Mesendoderm (in vitro differentiated cells): ENCODE data around the gene IMP3.
A peak's percentile ranks its signal among the peaks of the same experiment; 100 is the strongest.

Experiments
- DNase-seq: peaks from one replicate; pipeline ENCODE4 v3.0.0; 2013
- H2AK5ac ChIP-seq: 2 replicates; pipeline ENCODE4 v1.6.1; 2013; ENCODE audit warnings: low read length, inconsistent platforms
- H2BK120ac ChIP-seq: 2 replicates; pipeline ENCODE4 v1.6.1; 2013; ENCODE audit warnings: low read depth, mild to moderate bottlenecking, low read length, moderate library complexity, mixed read lengths
- H2BK15ac ChIP-seq: replicated peaks from 2 replicates; pipeline ENCODE4 v1.6.1; 2013; ENCODE audit warnings: low read depth, mild to moderate bottlenecking, moderate library complexity
- H2BK5ac ChIP-seq: 2 replicates; pipeline ENCODE4 v1.6.1; 2013; ENCODE audit warnings: low read length, inconsistent platforms
- H3K18ac ChIP-seq: 2 replicates; pipeline ENCODE4 v1.6.1; 2013; ENCODE audit warnings: mild to moderate bottlenecking, low read length, mixed read lengths
- H3K23ac ChIP-seq: one replicate; pipeline ENCODE4 v1.6.1; 2013; ENCODE audit warnings: low read length
- H3K27ac ChIP-seq: 2 replicates; pipeline ENCODE4 v1.5.1; 2013; ENCODE audit warnings: low read depth, mild to moderate bottlenecking, inconsistent platforms, low read length, moderate library complexity
- H3K27me3 ChIP-seq: 2 replicates; pipeline ENCODE4 v1.6.1; 2013; ENCODE audit warnings: low read length, control low read depth, mild to moderate bottlenecking, inconsistent platforms; ENCODE audit not compliant: insufficient read depth, poor library complexity
- H3K36me3 ChIP-seq: 2 replicates; pipeline ENCODE4 v1.6.1; 2013; ENCODE audit warnings: low read length, inconsistent platforms; ENCODE audit not compliant: control insufficient read depth, insufficient read depth
- H3K4ac ChIP-seq: one replicate; pipeline ENCODE4 v1.6.1; 2013; ENCODE audit warnings: low read depth, mild to moderate bottlenecking, low read length, moderate library complexity
- H3K4me1 ChIP-seq: 2 replicates; pipeline ENCODE4 v1.6.1; 2013; ENCODE audit warnings: low read depth, low read length, inconsistent platforms; ENCODE audit not compliant: control insufficient read depth
- H3K4me2 ChIP-seq: 2 replicates; pipeline ENCODE4 v1.6.1; 2013; ENCODE audit warnings: low read length
- H3K4me3 ChIP-seq: 2 replicates; pipeline ENCODE4 v1.5.1; 2013; ENCODE audit warnings: mild to moderate bottlenecking, low read length
- H3K56ac ChIP-seq: one replicate; pipeline ENCODE4 v1.6.1; 2013; ENCODE audit warnings: low read length
- H3K79me1 ChIP-seq: 2 replicates; pipeline ENCODE4 v1.6.1; 2013; ENCODE audit warnings: low read length, inconsistent platforms
- H3K79me2 ChIP-seq: 2 replicates; pipeline ENCODE4 v1.6.1; 2013; ENCODE audit warnings: mild to moderate bottlenecking, low read length; ENCODE audit not compliant: control insufficient read depth, insufficient read depth
- H3K9ac ChIP-seq: 2 replicates; pipeline ENCODE4 v1.6.1; 2013; ENCODE audit warnings: low read length, inconsistent platforms
- H4K5ac ChIP-seq: one replicate; pipeline ENCODE4 v1.6.1; 2013; ENCODE audit warnings: low read length
- H4K8ac ChIP-seq: one replicate; pipeline ENCODE4 v1.6.1; 2013; ENCODE audit warnings: low read depth, mild to moderate bottlenecking, control low read depth, low read length, moderate library complexity
- WGBS: extraction: QIAGEN DNeasy Blood & Tissue Kit; methylation state at CpG from one replicate; pipeline ENCODE4 v1.1.7; 2013; ENCODE audit warnings: low lambda C conversion rate, missing lambda C conversion rate; ENCODE audit not compliant: insufficient coverage; ENCODE audit errors: extremely low coverage; 5-methylcytosine and 5-hydroxymethylcytosine counted together

The IMP3 gene

DNA sequence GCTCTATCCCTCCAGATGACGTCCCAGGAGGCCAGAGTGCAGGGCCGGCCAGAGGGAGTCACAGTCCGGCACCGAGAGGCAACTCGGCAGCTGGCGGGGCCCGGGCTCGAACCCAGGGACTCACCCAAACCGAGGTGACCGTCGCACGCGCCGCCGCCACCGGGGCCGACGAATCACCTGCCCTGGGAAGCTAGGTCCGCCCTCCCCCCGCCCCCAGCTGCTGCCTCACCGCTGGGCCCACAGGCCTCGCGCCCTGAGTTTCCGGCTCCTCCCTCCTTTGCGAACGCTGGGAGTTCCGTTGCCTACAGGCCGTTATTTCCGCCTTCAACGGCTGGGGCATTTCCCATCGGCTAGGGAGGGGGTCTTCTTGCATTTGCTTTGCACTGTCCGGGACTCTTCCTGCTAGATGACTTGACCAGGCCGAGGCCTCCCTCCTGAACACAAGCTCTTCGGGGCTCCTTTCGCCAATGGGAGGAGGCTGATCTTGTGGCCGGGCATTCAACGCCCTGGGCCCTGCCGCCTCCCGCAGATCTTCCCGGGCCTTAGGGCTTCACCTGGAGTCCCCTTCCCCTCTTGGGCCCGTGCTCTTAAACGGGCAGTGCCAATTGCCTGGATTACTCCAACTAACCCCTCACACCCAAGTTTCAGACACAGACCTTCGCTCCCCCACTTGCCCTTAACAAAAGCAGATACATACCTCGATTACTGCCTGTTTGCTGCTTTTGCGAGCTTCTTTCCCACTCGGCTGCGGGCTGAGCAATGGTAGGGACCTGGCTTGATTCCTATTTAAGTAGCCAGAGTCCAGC lies 14.3 kb downstream of the IMP3 start, which contains the start of gene SNUPN:
Gene SNUPN, minus strand, starts transcription at position 184 of the 806 bp plus-strand sequence. CDS start 4,674 bp downstream, outside the sequence.
- Histone ChIP-seq H3K4ac (peak within 1 kb of the TSS; percentile 86), H3K27ac (peak within 1 kb of the TSS; percentile 99), H3K4me3 (peak within 1 kb of the TSS; percentile 93), H3K4me2 (peak within 1 kb of the TSS; percentile 82), H3K56ac (peak within 1 kb of the TSS; percentile 99), H3K79me2 (no peaks in the 10 kb centered on the region), H3K23ac (no peak within 1 kb of the TSS), H3K18ac (peak within 1 kb of the TSS; percentile 86), H2BK120ac (no peak within 1 kb of the TSS), H3K9ac (peak within 1 kb of the TSS; percentile 99), H2BK5ac (peak within 1 kb of the TSS; percentile 92), H4K5ac (no peak within 1 kb of the TSS), H2BK15ac (no peak within 1 kb of the TSS), H4K8ac (peak within 1 kb of the TSS; percentile 69), H3K4me1 (peaks cover 2% of the 10 kb centered on the region), H3K36me3 (peaks cover under 1% of the 10 kb centered on the region), H2AK5ac (peak within 1 kb of the TSS; percentile 69), H3K27me3 (no peaks in the 10 kb centered on the region), H3K79me1 (no peaks in the 10 kb centered on the region)
- peak; percentile 98 for DNase-seq
- WGBS: no CpG with 5 or more reads among the region's 47 CpGs

DNA sequence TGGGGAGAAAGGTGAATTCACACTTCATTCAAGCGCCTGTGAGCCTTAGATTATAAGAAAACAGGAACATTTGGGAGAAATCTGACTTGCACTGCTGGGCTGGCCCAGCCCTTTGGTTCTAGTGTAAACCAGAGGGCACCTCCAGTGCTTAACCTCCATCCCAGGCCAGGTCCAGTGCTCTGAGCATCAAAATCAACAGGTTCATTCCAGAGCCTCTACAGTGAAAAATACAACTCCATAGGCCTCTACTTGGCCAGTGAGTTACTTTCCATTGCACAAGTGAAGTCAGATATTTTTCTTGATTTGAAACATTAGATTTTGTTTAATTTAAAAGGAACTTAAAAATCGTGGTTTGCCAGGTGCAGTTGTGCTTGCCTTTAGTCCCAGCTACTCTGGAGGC lies 17.5 kb downstream of the IMP3 start:
- Histone ChIP-seq H2AK5ac (no peak overlapping the region), H3K4me2 (no peak overlapping the region), H2BK120ac (no peak overlapping the region), H3K23ac (no peak overlapping the region), H3K27me3 (no peaks in the 10 kb centered on the region), H3K56ac (no peak overlapping the region), H3K79me1 (no peaks in the 10 kb centered on the region), H3K4me1 (peaks cover 2% of the 10 kb centered on the region), H3K27ac (no peak overlapping the region), H2BK15ac (no peak overlapping the region), H4K8ac (no peak overlapping the region), H3K4ac (no peak overlapping the region), H4K5ac (no peak overlapping the region), H3K36me3 (peaks cover 3% of the 10 kb centered on the region), H2BK5ac (no peak overlapping the region), H3K4me3 (no peak overlapping the region), H3K18ac (no peak overlapping the region), H3K9ac (no peak overlapping the region), H3K79me2 (no peaks in the 10 kb centered on the region)
- WGBS: no CpG with 5 or more reads among the region's 2 CpGs
- DNase-seq: no peak

DNA sequence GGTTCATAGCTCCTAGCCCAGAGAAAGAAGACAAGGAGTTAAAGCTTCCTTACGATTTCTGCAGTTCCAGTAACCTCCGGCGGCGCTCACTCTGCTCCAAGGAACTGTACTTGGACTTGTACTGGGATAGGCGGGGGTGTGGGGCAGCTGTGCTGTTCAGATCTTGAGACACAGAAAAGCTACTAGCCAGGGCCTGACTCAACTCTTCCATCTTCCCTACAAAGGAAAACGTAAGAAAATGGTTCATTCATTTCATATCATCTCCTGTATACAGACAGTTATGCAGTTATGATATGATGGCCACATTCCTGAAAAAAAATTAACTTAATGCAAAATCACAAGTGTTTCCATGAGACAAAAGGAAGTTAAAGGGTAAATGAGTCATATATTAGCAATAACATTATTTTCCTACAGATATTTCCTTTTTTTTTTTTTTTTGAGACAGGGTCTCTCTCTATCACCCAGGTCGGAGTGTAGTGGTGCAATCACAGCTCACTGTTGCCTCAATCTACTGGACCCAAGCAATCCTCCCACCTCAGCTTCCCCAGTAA lies 19.1 kb downstream of the IMP3 start:
- WGBS: no CpG with 5 or more reads among the region's 7 CpGs
- H2BK5ac ChIP-seq: no peak overlapping the region
- no peak overlapping the region for H3K56ac ChIP-seq
- no peaks in the 10 kb centered on the region for H3K4me1 ChIP-seq
- H3K79me1 ChIP-seq: no peaks in the 10 kb centered on the region
- H3K27me3 ChIP-seq: no peaks in the 10 kb centered on the region
- no peak overlapping the region for H3K27ac ChIP-seq
- H3K79me2 ChIP-seq: no peaks in the 10 kb centered on the region
- H4K8ac ChIP-seq: no peak overlapping the region
- no peak overlapping the region for H4K5ac ChIP-seq
- H3K4ac ChIP-seq: no peak overlapping the region
- H3K18ac ChIP-seq: no peak overlapping the region
- H3K9ac ChIP-seq: no peak overlapping the region
- H3K4me3 ChIP-seq: no peak overlapping the region
- H3K36me3 ChIP-seq: peaks cover 6% of the 10 kb centered on the region
- H3K4me2 ChIP-seq: no peak overlapping the region
- DNase-seq: no peak
- H2AK5ac ChIP-seq: no peak overlapping the region
- H2BK15ac ChIP-seq: no peak overlapping the region
- no peak overlapping the region for H3K23ac ChIP-seq
- no peak overlapping the region for H2BK120ac ChIP-seq

DNA sequence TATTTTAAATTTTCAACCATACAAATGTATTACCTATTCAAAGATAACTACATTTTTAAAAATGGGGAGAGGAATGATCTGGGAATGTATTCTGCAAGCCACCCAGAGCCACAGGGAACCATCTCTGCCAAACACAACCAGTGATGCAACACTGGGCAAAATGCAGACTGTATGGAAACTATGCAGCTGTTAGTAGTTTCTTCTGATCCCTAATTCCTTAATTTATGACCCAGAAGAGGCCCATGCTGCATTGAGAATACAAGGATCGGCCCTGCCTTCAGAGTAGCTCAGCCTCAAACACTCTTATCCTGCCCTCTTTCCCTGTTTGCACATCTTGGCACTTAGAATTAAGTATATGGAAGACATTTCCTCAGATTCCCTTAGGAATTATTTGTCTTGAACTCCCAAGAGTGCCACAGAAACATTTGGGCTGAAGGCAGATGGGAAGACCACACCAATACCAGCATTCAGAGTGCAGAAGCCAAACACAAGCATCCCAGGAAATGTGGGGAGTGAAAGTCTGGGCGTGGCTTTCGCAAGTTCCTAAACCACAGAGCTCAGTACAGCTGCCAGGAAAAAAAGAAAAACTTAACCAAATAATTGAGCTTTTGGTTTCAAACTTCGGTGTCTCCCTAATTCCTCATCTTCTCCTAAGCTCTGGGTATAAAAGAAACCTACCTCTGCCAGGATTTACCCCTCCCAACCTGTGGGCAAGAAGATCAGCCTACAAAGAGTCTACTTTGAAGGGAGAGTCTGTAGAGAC lies 19.8 kb downstream of the IMP3 start:
- Histone ChIP-seq H4K5ac (no peak overlapping the region), H3K56ac (no peak overlapping the region), H2BK120ac (no peak overlapping the region), H3K36me3 (peaks cover 6% of the 10 kb centered on the region), H3K27ac (no peak overlapping the region), H3K4me2 (no peak overlapping the region), H3K79me2 (no peaks in the 10 kb centered on the region), H3K79me1 (no peaks in the 10 kb centered on the region), H3K18ac (no peak overlapping the region), H3K9ac (no peak overlapping the region), H3K23ac (no peak overlapping the region), H4K8ac (no peak overlapping the region), H3K27me3 (no peaks in the 10 kb centered on the region), H2BK15ac (no peak overlapping the region), H3K4me1 (no peaks in the 10 kb centered on the region), H3K4me3 (no peak overlapping the region), H2BK5ac (no peak overlapping the region), H2AK5ac (no peak overlapping the region), H3K4ac (no peak overlapping the region)
- DNase-seq: no peak
- WGBS: no CpG with 5 or more reads among the region's 4 CpGs

DNA sequence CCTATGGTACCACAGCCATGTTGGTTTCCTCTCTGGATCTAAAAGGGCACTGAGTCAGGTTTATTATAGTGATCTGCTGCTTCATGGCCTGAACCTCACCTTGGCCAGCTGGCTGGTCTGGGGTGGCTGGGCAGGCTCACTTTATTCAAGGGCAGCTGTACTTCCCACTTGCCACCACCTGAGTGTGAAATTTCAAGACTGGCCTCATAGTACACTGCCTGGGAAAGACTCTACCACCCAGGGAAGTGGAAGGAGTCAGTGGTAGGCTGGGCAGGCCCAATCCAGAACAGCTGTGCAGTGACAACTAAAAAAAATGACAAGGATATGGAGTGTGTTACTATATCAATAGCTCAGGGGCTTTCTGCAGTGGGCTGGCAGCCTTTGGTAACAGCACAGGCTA lies 23.3 kb downstream of the IMP3 start:
- Histone ChIP-seq H4K5ac (no peak overlapping the region), H3K27ac (no peak overlapping the region), H3K79me1 (no peaks in the 10 kb centered on the region), H3K36me3 (peaks cover 8% of the 10 kb centered on the region), H4K8ac (no peak overlapping the region), H2AK5ac (no peak overlapping the region), H3K27me3 (no peaks in the 10 kb centered on the region), H2BK120ac (no peak overlapping the region), H3K18ac (no peak overlapping the region), H3K79me2 (no peaks in the 10 kb centered on the region), H2BK15ac (no peak overlapping the region), H3K56ac (no peak overlapping the region), H3K9ac (no peak overlapping the region), H3K4me3 (no peak overlapping the region), H3K4me2 (no peak overlapping the region), H3K4ac (no peak overlapping the region), H3K4me1 (no peaks in the 10 kb centered on the region), H3K23ac (no peak overlapping the region), H2BK5ac (no peak overlapping the region)
- DNase-seq: no peak
